Nephron (organoid): ENCODE results near the gene AHNAK.
A peak's percentile ranks its signal among the peaks of the same experiment; 100 is the strongest.

Experiments used
- H3K27ac Mint-ChIP-seq, 3 experiments: 2 replicates each; pipeline ENCODE4 v1.8.0; 2020; ENCODE audit warnings: mixed read lengths in 3 of 3, mild to moderate bottlenecking in 2 of 3, moderate library complexity in 1 of 3
- H3K27me3 Mint-ChIP-seq: 2 replicates; pipeline ENCODE4 v1.8.0; 2021; ENCODE audit warnings: low read depth, mild to moderate bottlenecking, moderate library complexity, mixed read lengths
- H3K36me3 Mint-ChIP-seq: 2 replicates; pipeline ENCODE4 v1.8.0; 2020; ENCODE audit warnings: low read depth, mixed read lengths
- H3K4me1 Mint-ChIP-seq: 2 replicates; pipeline ENCODE4 v1.8.0; 2020; ENCODE audit warnings: mixed read lengths
- H3K4me3 Mint-ChIP-seq, 3 experiments: 2 replicates each; pipeline ENCODE4 v1.8.0; 2020; ENCODE audit warnings: mild to moderate bottlenecking in 3 of 3, mixed read lengths in 3 of 3, moderate library complexity in 2 of 3
- H3K9me3 Mint-ChIP-seq: 2 replicates; pipeline ENCODE4 v1.8.0; 2020; ENCODE audit warnings: mixed read lengths
- CTCF ChIP-seq, 3 experiments: fragments of 200-600 bp; sonication (generic); IDR thresholded peaks; one replicate each; pipeline ENCODE4 v1.5.0; 2021; ENCODE audit warnings: antibody characterized with exemption in 3 of 3; ENCODE audit not compliant: unreplicated experiment in 3 of 3

Gene AHNAK

GRCh38 chr11:62559204-62559603 lies 12.6 kb upstream of the AHNAK start:
- H3K4me3 Mint-ChIP-seq: no peak overlapping the region
- H3K9me3 Mint-ChIP-seq: no peaks in the 10 kb centered on the region
- peaks cover 49% of the 10 kb centered on the region for H3K36me3 Mint-ChIP-seq
- no peaks in the 10 kb centered on the region for H3K27me3 Mint-ChIP-seq
- H3K27ac Mint-ChIP-seq: peak overlapping the region; percentile 64 to 81 (median 75)
- peaks cover 62% of the 10 kb centered on the region for H3K4me1 Mint-ChIP-seq
- TF ChIP-seq CTCF (IDR thresholded peaks at IDR 0.05; ENCODE audit: unreplicated experiment in 3 of 3): no peak

- TF ChIP-seq CTCF (IDR thresholded peaks at IDR 0.05; ENCODE audit: unreplicated experiment in 3 of 3): no peak
- Mint-ChIP-seq H3K9me3 (no peaks in the 10 kb centered on the region), H3K27me3 (no peaks in the 10 kb centered on the region), H3K27ac (no peak overlapping the region), H3K4me3 (no peak overlapping the region), H3K36me3 (peaks cover 46% of the 10 kb centered on the region), H3K4me1 (peaks cover 67% of the 10 kb centered on the region)
Observed at GRCh38 chr11:62558669-62559068, 12.1 kb upstream of the AHNAK start.

DNA sequence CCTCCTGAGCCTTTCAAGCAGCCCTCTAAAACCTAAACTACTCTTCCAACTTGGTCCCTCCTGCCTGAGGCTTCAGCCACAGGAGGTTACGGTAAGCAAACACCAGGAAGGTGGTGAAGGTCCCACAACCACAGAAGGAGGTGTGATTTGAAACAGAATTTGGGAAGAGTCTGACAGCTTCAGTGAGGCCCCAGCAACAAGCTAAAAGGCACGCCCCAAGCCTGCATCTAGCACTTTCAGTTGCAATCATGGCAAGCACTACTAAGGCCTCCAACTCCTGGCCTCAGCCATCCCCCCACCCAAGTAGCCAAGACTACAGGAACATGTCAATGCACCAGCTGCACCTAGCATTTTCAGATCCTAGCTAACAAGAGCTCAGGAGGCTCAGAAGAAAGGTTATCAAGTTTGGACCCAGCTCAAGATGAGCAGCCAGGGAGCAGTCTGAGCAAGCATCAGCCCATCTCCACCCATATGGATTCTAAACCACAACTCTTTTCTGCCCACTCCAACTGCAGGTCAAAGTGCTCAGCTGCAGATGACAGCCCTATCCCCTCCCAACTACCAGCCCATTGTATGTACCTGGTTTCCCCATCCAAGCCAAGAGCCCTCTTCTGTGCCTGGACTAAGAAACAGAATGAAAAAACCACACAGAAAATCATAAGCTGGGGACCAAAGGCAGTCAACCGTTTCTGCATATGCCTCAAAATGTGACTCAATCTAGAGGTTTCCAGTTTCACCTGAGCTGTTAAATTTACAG lies 10.4 kb upstream of the AHNAK start:
- TF ChIP-seq CTCF (IDR thresholded peaks at IDR 0.05; ENCODE audit: unreplicated experiment in 3 of 3): no peak
- H3K36me3 Mint-ChIP-seq: peaks cover 36% of the 10 kb centered on the region
- H3K27me3 Mint-ChIP-seq: no peaks in the 10 kb centered on the region
- H3K9me3 Mint-ChIP-seq: no peaks in the 10 kb centered on the region
- peak overlapping the region; percentile 96 to 98 (median 96) for H3K27ac Mint-ChIP-seq
- peaks cover 80% of the 10 kb centered on the region for H3K4me1 Mint-ChIP-seq
- peak overlapping the region in 1 of 3 experiments; percentile 22 for H3K4me3 Mint-ChIP-seq

GRCh38 chr11:62556108-62556874 lies 9.7 kb upstream of the AHNAK start:
- Mint-ChIP-seq H3K9me3 (no peaks in the 10 kb centered on the region), H3K4me1 (peaks cover 81% of the 10 kb centered on the region), H3K36me3 (peaks cover 30% of the 10 kb centered on the region), H3K27ac (peak overlapping the region; percentile 96 to 98 (median 96)), H3K27me3 (no peaks in the 10 kb centered on the region), H3K4me3 (peak overlapping the region; percentile 26 to 67 (median 58))
- no peak for TF ChIP-seq CTCF (IDR thresholded peaks at IDR 0.05; ENCODE audit: unreplicated experiment in 3 of 3)

- TF ChIP-seq CTCF (IDR thresholded peaks at IDR 0.05; ENCODE audit: unreplicated experiment in 3 of 3): no peak
Observed at GRCh38 chr11:62555464-62556107, 9.0 kb upstream of the AHNAK start.

More at GRCh38 chr11:62555464-62556107, 9.0 kb upstream of the AHNAK start:
- Mint-ChIP-seq H3K4me3 (peak overlapping the region in 2 of 3 experiments; percentile 58 to 67), H3K36me3 (peaks cover 25% of the 10 kb centered on the region), H3K27me3 (no peaks in the 10 kb centered on the region), H3K4me1 (peaks cover 80% of the 10 kb centered on the region), H3K9me3 (no peaks in the 10 kb centered on the region), H3K27ac (peak overlapping the region; percentile 96 to 98 (median 96))
